ENCODE data around the gene TMEM183A. TPM values are rescaled to one million over a fixed set of nuclear protein-coding genes. Genes with fewer than 3 reads are reported as not detected.
"Not testable (repeated sequence)": the region's sequence is repeated elsewhere in the genome, so short reads cannot be mapped to it uniquely, and the experiment has no call there.

TMEM183A gene
- total RNA-seq, 1 donor from 2014 or later, result 81.9 TPM

- no peak for DNase-seq (ENCODE audit: low read depth)
- no peak for TF ChIP-seq CTCF (IDR thresholded peaks at IDR 0.05; ENCODE audit: insufficient read depth, low read length, poor library complexity, severe bottlenecking)
- H3K4me3 ChIP-seq (ENCODE audit: low read depth, low read length), result no peak overlapping the region
- peaks cover 4% of the 10 kb centered on the region for H3K27me3 ChIP-seq (ENCODE audit: control insufficient read depth, insufficient read depth, low read length)
- H3K36me3 ChIP-seq (ENCODE audit: control insufficient read depth, insufficient read depth, low read length), result no peaks in the 10 kb centered on the region
Measured at GRCh38 chr1:202982715-202983430, 24.3 kb upstream of the TMEM183A start.

- H3K4me3 ChIP-seq (ENCODE audit: low read depth, low read length); DNase-seq (ENCODE audit: low read depth): not testable (repeated sequence)
- H3K27me3 ChIP-seq (ENCODE audit: control insufficient read depth, insufficient read depth, low read length), result peaks cover 11% of the 10 kb centered on the region
Measured at GRCh38 chr1:202986120-202986519, 21.1 kb upstream of the TMEM183A start.

DNA sequence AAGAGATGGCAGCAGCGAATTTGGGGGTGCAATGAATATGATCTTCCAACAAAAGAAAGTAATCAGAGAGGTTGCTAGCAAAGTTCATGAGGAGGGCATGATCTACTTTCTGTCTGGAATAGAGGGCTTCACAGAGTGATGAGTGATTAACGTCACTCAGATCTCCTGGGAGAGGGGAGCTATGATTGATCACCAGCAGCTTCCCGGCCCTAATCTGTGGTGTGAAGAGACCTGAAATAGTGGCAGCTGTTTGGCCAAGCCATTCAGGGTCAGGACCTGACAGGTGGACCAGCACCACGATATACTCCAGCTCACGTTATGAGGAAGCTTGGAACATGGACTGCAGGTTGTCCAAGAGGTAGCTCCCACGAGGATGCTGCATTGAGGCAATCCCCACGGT lies 19.9 kb upstream of the TMEM183A start:
- TF ChIP-seq CTCF (IDR thresholded peaks at IDR 0.05; ENCODE audit: insufficient read depth, low read length, poor library complexity, severe bottlenecking), result no peak
- H3K27me3 ChIP-seq (ENCODE audit: control insufficient read depth, insufficient read depth, low read length), result peaks cover 11% of the 10 kb centered on the region

More at GRCh38 chr1:202986120-202986519, 21.1 kb upstream of the TMEM183A start:
- H3K36me3 ChIP-seq (ENCODE audit: control insufficient read depth, insufficient read depth, low read length), result not testable (repeated sequence)

DNA sequence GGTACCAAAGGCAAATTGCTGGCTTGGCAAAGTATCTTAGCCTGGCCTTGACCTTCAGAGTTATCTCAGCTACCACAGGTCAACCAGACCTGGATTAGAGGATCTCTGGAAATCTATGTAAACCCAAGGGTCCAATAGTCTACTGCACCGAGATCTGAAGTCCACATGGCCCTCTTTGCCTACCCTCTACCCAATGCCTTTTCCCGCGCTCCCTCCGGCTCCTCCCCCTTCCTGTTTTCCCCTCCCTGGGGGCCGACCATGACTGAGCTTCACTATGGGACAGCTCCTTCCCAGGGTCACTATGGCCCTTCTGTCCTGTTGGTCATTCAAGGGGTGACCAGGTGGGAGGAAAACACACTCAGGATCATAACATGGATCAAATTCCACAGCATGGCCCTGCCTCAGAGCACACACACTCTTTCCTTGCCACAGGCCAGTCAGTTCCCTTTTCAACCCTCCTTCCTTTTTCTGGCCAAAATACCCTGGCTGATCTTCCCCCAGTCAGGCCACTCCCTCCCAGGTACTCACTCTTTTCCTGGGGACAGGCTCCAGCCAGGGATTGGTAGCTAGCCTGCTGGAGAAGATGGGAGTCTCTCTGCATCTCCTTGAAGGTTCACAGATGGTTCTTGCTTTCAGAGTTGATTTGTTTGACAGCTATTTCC lies 19.1 kb upstream of the TMEM183A start:
- peaks cover 11% of the 10 kb centered on the region for H3K27me3 ChIP-seq (ENCODE audit: control insufficient read depth, insufficient read depth, low read length)
- DNase-seq (ENCODE audit: low read depth), result no peak
- TF ChIP-seq CTCF (IDR thresholded peaks at IDR 0.05; ENCODE audit: insufficient read depth, low read length, poor library complexity, severe bottlenecking), result no peak
- H3K36me3 ChIP-seq (ENCODE audit: control insufficient read depth, insufficient read depth, low read length), result no peaks in the 10 kb centered on the region
- H3K4me3 ChIP-seq (ENCODE audit: low read depth, low read length), result no peak overlapping the region

More for the DNA sequence above, 19.9 kb upstream of the TMEM183A start:
- DNase-seq (ENCODE audit: low read depth), result no peak
- H3K36me3 ChIP-seq (ENCODE audit: control insufficient read depth, insufficient read depth, low read length), result no peaks in the 10 kb centered on the region
- H3K4me3 ChIP-seq (ENCODE audit: low read depth, low read length), result no peak overlapping the region

DNA sequence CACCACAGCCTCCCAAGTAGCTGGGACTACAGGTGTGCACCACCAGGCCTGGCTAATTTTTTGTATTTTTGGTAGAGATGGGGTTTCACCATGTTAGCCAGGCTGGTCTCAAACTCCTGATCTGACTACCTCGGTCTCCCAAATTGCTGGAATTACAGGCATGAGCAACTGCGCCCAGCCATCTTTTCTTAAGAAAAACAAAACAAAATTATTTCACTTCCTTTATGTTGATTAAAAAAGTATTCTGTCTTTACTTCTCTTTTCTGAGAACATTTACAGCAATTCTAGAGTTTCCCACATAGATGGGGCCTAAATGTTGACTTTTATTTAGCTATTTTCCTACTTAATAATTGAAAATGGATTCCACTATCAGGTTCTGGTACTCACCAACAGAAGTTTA lies 17.3 kb upstream of the TMEM183A start:
- H3K27me3 ChIP-seq (ENCODE audit: control insufficient read depth, insufficient read depth, low read length), result peaks cover 11% of the 10 kb centered on the region
- H3K36me3 ChIP-seq (ENCODE audit: control insufficient read depth, insufficient read depth, low read length), result no peaks in the 10 kb centered on the region
- no peak for DNase-seq (ENCODE audit: low read depth)
- no peak overlapping the region for H3K4me3 ChIP-seq (ENCODE audit: low read depth, low read length)
- TF ChIP-seq CTCF (IDR thresholded peaks at IDR 0.05; ENCODE audit: insufficient read depth, low read length, poor library complexity, severe bottlenecking), result no peak

DNA sequence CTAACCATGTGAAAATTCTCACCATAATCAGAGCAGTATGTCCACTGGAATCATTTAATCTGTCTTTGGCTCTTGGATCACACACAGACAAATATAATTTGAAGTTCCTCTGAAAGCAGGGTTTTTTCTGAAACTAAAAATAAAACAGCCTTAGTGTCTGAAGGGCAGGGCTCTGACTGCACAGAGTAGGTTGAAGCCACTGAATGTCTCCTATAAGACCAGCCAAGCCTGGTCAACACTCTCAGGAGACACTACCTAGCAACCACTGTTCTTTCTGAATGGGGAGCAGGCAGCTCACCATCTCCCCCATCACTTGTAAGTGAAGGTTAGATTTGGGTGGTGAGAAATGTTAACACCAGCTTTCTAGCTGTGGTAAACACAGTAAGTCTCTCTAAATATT lies 16.1 kb upstream of the TMEM183A start:
- TF ChIP-seq CTCF (IDR thresholded peaks at IDR 0.05; ENCODE audit: insufficient read depth, low read length, poor library complexity, severe bottlenecking), result no peak

More for the DNA sequence above, 16.1 kb upstream of the TMEM183A start:
- Histone ChIP-seq H3K27me3 (ENCODE audit: control insufficient read depth, insufficient read depth, low read length) (peaks cover 11% of the 10 kb centered on the region), H3K4me3 (ENCODE audit: low read depth, low read length) (no peak overlapping the region), H3K36me3 (ENCODE audit: control insufficient read depth, insufficient read depth, low read length) (no peaks in the 10 kb centered on the region)
- DNase-seq (ENCODE audit: low read depth), result no peak

All from kidney epithelial cell (primary cell).